Suprapubic skin (tissue), 4 donors: ENCODE data around the gene ITSN1. TPM values are rescaled to one million over a fixed set of nuclear protein-coding genes. Genes with fewer than 3 reads are reported as not detected.
"Not testable (repeated sequence)": the region's sequence is repeated elsewhere in the genome, so short reads cannot be mapped to it uniquely, and the experiment has no call there.

ENCODE experiments used
- DNase-seq, 2 donors: peaks; one replicate each; pipeline ENCODE4 v3.0.0-alpha.2; 2019; ENCODE audit warnings: low spot score in 2 of 2
- H3K27ac ChIP-seq: fragments of 200-600 bp; sonication (generic); one replicate; pipeline ENCODE4 v1.5.1; 2019
- H3K27me3 ChIP-seq: fragments of 200-600 bp; sonication (generic); one replicate; pipeline ENCODE4 v1.5.1; 2019
- H3K36me3 ChIP-seq: fragments of 200-600 bp; sonication (generic); one replicate; pipeline ENCODE4 v1.5.1; 2019
- H3K4me1 ChIP-seq: fragments of 200-600 bp; sonication (generic); one replicate; pipeline ENCODE4 v1.5.1; 2019
- H3K4me3 ChIP-seq: fragments of 200-600 bp; sonication (generic); one replicate; pipeline ENCODE4 v1.5.1; 2019; ENCODE audit warnings: mild to moderate bottlenecking
- H3K9me3 ChIP-seq: fragments of 200-600 bp; sonication (generic); one replicate; pipeline ENCODE4 v1.5.1; 2019
- EP300 ChIP-seq: sonication (generic); formaldehyde crosslinking; IDR thresholded peaks from one replicate; pipeline ENCODE4 v1.6.1; 2017; ENCODE audit warnings: antibody characterized with exemption
- POLR2A ChIP-seq, 2 donors: fragments of 450-650 bp; IDR thresholded peaks; one replicate each; pipeline ENCODE4 v1.6.1; 2017; ENCODE audit warnings: antibody characterized with exemption in 2 of 2, mild to moderate bottlenecking in 2 of 2, moderate library complexity in 2 of 2
- POLR2AphosphoS5 ChIP-seq, 3 donors: sonication (generic); formaldehyde crosslinking; IDR thresholded peaks; one replicate each; pipeline ENCODE4 v1.6.1; 2017; ENCODE audit warnings: antibody characterized with exemption in 3 of 3
- WGBS: methylation state at CpG from one replicate; pipeline ENCODE4 v1.1.5; 2018; 5-methylcytosine and 5-hydroxymethylcytosine counted together
- total RNA-seq, 4 donors: library from RNA; depleted of rRNA; stranded (reverse); fragments of >200 nt; gene quantifications; one replicate each; pipeline ENCODE4 v1.1.0, GENCODE V29; 2016
- TF ChIP-seq, protein P1 (sequence below), 2 donors: fragments of 200-600 bp in 1 of 2; fragments of 450-650 bp in 1 of 2; sonication (generic) in 1 of 2; IDR thresholded peaks; one replicate each; pipeline ENCODE4 v1.5.1; 2016 to 2019; ENCODE audit warnings: antibody characterized with exemption in 2 of 2, mild to moderate bottlenecking in 1 of 2, moderate library complexity in 1 of 2

The ITSN1 gene
- total RNA-seq, 4 donors from 2014 or later: 23.8 to 53.3 (median 35.2) TPM

GRCh38 chr21:33673473-33673872, 31.2 kb downstream of the ITSN1 start:
- no peak for TF ChIP-seq POLR2A (IDR thresholded peaks at IDR 0.05)
- TF ChIP-seq, protein P1, sequence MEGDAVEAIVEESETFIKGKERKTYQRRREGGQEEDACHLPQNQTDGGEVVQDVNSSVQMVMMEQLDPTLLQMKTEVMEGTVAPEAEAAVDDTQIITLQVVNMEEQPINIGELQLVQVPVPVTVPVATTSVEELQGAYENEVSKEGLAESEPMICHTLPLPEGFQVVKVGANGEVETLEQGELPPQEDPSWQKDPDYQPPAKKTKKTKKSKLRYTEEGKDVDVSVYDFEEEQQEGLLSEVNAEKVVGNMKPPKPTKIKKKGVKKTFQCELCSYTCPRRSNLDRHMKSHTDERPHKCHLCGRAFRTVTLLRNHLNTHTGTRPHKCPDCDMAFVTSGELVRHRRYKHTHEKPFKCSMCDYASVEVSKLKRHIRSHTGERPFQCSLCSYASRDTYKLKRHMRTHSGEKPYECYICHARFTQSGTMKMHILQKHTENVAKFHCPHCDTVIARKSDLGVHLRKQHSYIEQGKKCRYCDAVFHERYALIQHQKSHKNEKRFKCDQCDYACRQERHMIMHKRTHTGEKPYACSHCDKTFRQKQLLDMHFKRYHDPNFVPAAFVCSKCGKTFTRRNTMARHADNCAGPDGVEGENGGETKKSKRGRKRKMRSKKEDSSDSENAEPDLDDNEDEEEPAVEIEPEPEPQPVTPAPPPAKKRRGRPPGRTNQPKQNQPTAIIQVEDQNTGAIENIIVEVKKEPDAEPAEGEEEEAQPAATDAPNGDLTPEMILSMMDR (IDR thresholded peaks at IDR 0.05): no peak
- H3K9me3 ChIP-seq: no peaks in the 10 kb centered on the region
- DNase-seq: no peak
- 87% methylated on average over 8 of the region's 8 CpGs for WGBS
- no peaks in the 10 kb centered on the region for H3K27me3 ChIP-seq
- H3K36me3 ChIP-seq: no peaks in the 10 kb centered on the region
- no peak overlapping the region for H3K27ac ChIP-seq
- H3K4me1 ChIP-seq: peaks cover 2% of the 10 kb centered on the region
- no peak overlapping the region for H3K4me3 ChIP-seq

GRCh38 chr21:33674226-33674625, 31.9 kb downstream of the ITSN1 start:
- no peak for DNase-seq
- H3K4me3 ChIP-seq: no peak overlapping the region
- no peak overlapping the region for H3K27ac ChIP-seq
- 87% methylated on average over 1 of the region's 1 CpG for WGBS
- no peaks in the 10 kb centered on the region for H3K27me3 ChIP-seq
- H3K4me1 ChIP-seq: no peaks in the 10 kb centered on the region
- no peaks in the 10 kb centered on the region for H3K36me3 ChIP-seq
- no peaks in the 10 kb centered on the region for H3K9me3 ChIP-seq
- TF ChIP-seq POLR2AphosphoS5 (IDR thresholded peaks at IDR 0.05): no peak

GRCh38 chr21:33676666-33677065, 34.4 kb downstream of the ITSN1 start:
- H3K36me3 ChIP-seq, H3K9me3 ChIP-seq, H3K27me3 ChIP-seq, H3K4me3 ChIP-seq, DNase-seq, H3K27ac ChIP-seq, H3K4me1 ChIP-seq: not testable (repeated sequence)
- WGBS: 96% methylated on average over 5 of the region's 5 CpGs

DNA sequence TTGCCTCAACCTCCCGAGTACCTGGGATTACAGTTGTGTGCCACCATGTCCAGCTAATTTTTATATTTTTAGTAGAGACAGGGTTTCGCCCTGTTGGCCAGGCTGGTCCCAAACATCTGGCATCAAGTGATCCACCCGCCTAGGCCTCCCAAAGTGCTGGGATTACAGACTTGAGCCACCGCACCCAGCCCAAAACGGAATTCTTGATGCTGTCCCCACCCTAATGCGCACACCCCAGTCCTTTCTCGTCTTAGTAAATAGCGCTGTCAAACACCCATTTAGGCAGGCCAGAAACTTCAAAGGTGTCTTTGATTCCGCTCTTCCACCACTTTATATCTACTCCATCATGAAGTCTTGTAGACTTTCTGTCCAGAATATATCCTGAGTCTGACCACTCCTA, 35.1 kb downstream of the ITSN1 start:
- H3K4me1 ChIP-seq: peaks cover 3% of the 10 kb centered on the region
- H3K36me3 ChIP-seq: no peaks in the 10 kb centered on the region
- H3K9me3 ChIP-seq: no peaks in the 10 kb centered on the region
- TF ChIP-seq POLR2A (IDR thresholded peaks at IDR 0.05) (no peak), EP300 (no peak), POLR2AphosphoS5 (IDR thresholded peaks at IDR 0.05) (no peak)
- TF ChIP-seq, protein P1 (IDR thresholded peaks at IDR 0.05): no peak
- no peak overlapping the region for H3K4me3 ChIP-seq
- DNase-seq: no peak
- 95% methylated on average over 9 of the region's 9 CpGs for WGBS
- no peak overlapping the region for H3K27ac ChIP-seq
- no peaks in the 10 kb centered on the region for H3K27me3 ChIP-seq

GRCh38 chr21:33680870-33681269, 38.6 kb downstream of the ITSN1 start:
- DNase-seq: no peak
- WGBS: 79% methylated on average over 6 of the region's 6 CpGs
- TF ChIP-seq, protein P1 (IDR thresholded peaks at IDR 0.05): no peak
- TF ChIP-seq EP300: no peak
- TF ChIP-seq POLR2A (IDR thresholded peaks at IDR 0.05): no peak
- TF ChIP-seq POLR2AphosphoS5 (IDR thresholded peaks at IDR 0.05): no peak
- Histone ChIP-seq H3K27me3 (no peaks in the 10 kb centered on the region), H3K27ac (no peak overlapping the region), H3K9me3 (no peaks in the 10 kb centered on the region), H3K4me3 (no peak overlapping the region), H3K36me3 (no peaks in the 10 kb centered on the region), H3K4me1 (peaks cover 35% of the 10 kb centered on the region)

- Histone ChIP-seq H3K27ac (peak overlapping the region; percentile 68), H3K9me3 (no peaks in the 10 kb centered on the region), H3K4me3 (no peak overlapping the region), H3K27me3 (no peaks in the 10 kb centered on the region), H3K36me3 (no peaks in the 10 kb centered on the region), H3K4me1 (peaks cover 46% of the 10 kb centered on the region)
- TF ChIP-seq POLR2A (IDR thresholded peaks at IDR 0.05) (no peak), POLR2AphosphoS5 (IDR thresholded peaks at IDR 0.05) (peak in 1 of 3 donors; percentile 20), EP300 (no peak)
- TF ChIP-seq, protein P1 (IDR thresholded peaks at IDR 0.05): no peak
- WGBS: 63% methylated on average over 4 of the region's 4 CpGs
- no peak for DNase-seq
Observed at GRCh38 chr21:33682992-33683627, 40.8 kb downstream of the ITSN1 start.
